GM23338 (cell line): ENCODE measurements around the gene GRK2. TPM values are rescaled to one million over a fixed set of nuclear protein-coding genes. Genes with fewer than 3 reads are reported as not detected.

Experiments used
- ATAC-seq: fragments of 200-7000 bp; cut with Tn5 transposase; 3 replicates; pipeline ENCODE4 v1.9.1; 2020
- DNase-seq: peaks from one replicate; pipeline ENCODE4 v3.0.0-alpha.2; 2015; ENCODE audit warnings: low spot score
- H2AFZ ChIP-seq: fragments of 200-600 bp; sonication (generic); 2 replicates; pipeline ENCODE4 v1.8.0; 2016; ENCODE audit warnings: antibody characterized with exemption, mild to moderate bottlenecking, moderate library complexity
- H3F3A ChIP-seq: fragments of 200-600 bp; sonication (generic); replicated peaks from 2 replicates; pipeline ENCODE4 v1.8.0; 2017; ENCODE audit warnings: antibody characterized with exemption, mixed run types, low read depth
- H3K27ac ChIP-seq: fragments of 200-600 bp; sonication (generic); 2 replicates; pipeline ENCODE4 v1.6.1; 2016; ENCODE audit warnings: low read depth
- H3K27me3 ChIP-seq: fragments of 200-600 bp; sonication (generic); 2 replicates; pipeline ENCODE4 v1.8.0; 2016; ENCODE audit warnings: mild to moderate bottlenecking, mixed run types, moderate library complexity; ENCODE audit not compliant: insufficient read depth
- H3K36me3 ChIP-seq: fragments of 200-600 bp; sonication (generic); 2 replicates; pipeline ENCODE4 v1.8.0; 2016; ENCODE audit warnings: mild to moderate bottlenecking; ENCODE audit not compliant: insufficient read depth
- H3K4me1 ChIP-seq: fragments of 200-600 bp; sonication (generic); 2 replicates; pipeline ENCODE4 v1.8.0; 2016; ENCODE audit warnings: mild to moderate bottlenecking, moderate library complexity; ENCODE audit not compliant: insufficient read depth
- H3K4me2 ChIP-seq: fragments of 200-600 bp; sonication (generic); 2 replicates; pipeline ENCODE4 v1.7.1; 2017; ENCODE audit warnings: mixed run types
- H3K4me3 ChIP-seq: fragments of 200-600 bp; sonication (generic); 2 replicates; pipeline ENCODE4 v1.6.1; 2016; ENCODE audit warnings: mixed run types
- H3K79me2 ChIP-seq: fragments of 200-600 bp; sonication (generic); replicated peaks from 2 replicates; pipeline ENCODE4 v1.8.0; 2017; ENCODE audit warnings: mild to moderate bottlenecking; ENCODE audit not compliant: insufficient read depth
- H3K9me2 ChIP-seq: fragments of 200-600 bp; sonication (generic); 2 replicates; pipeline ENCODE4 v1.8.0; 2017; ENCODE audit not compliant: insufficient read depth
- H4K20me1 ChIP-seq: fragments of 200-600 bp; sonication (generic); replicated peaks from 2 replicates; pipeline ENCODE4 v1.8.0; 2017; ENCODE audit warnings: mild to moderate bottlenecking; ENCODE audit not compliant: insufficient read depth
- H3K27ac Mint-ChIP-seq: 2 replicates; pipeline ENCODE4 v1.8.0; 2020; ENCODE audit warnings: inconsistent platforms, mild to moderate bottlenecking, moderate library complexity, mixed read lengths
- H3K27me3 Mint-ChIP-seq: 3 replicates; pipeline ENCODE4 v1.8.0; 2022; ENCODE audit warnings: low read depth, mild to moderate bottlenecking, moderate library complexity, mixed read lengths, inconsistent platforms; ENCODE audit not compliant: insufficient read depth, poor library complexity
- H3K36me3 Mint-ChIP-seq: 3 replicates; pipeline ENCODE4 v1.8.0; 2021; ENCODE audit warnings: low read depth, mild to moderate bottlenecking, inconsistent platforms, moderate library complexity, mixed read lengths
- H3K4me1 Mint-ChIP-seq: 3 replicates; pipeline ENCODE4 v1.8.0; 2020; ENCODE audit warnings: mild to moderate bottlenecking, inconsistent platforms, mixed read lengths
- H3K4me3 Mint-ChIP-seq: 3 replicates; pipeline ENCODE4 v1.8.0; 2021; ENCODE audit warnings: moderate library complexity, mild to moderate bottlenecking, inconsistent platforms, mixed read lengths
- H3K9me3 Mint-ChIP-seq: 3 replicates; pipeline ENCODE4 v1.8.0; 2020; ENCODE audit warnings: moderate library complexity, mild to moderate bottlenecking, inconsistent platforms, mixed read lengths
- CREB1 ChIP-seq: fragments of 250-450 bp; sonication (Bioruptor Pico); IDR thresholded peaks from 2 replicates; pipeline ENCODE4 v1.5.0; 2020; ENCODE audit warnings: low read depth, mild to moderate bottlenecking, moderate library complexity
- EZH2 ChIP-seq: fragments of 200-600 bp; sonication (generic); IDR thresholded peaks from one replicate; pipeline ENCODE4 v1.8.0; 2017; ENCODE audit warnings: antibody characterized with exemption, mild to moderate bottlenecking, low read depth; ENCODE audit not compliant: unreplicated experiment
- EZH2phosphoT487 ChIP-seq: fragments of 200-600 bp; sonication (generic); IDR thresholded peaks from one replicate; pipeline ENCODE4 v1.8.1; 2018; ENCODE audit warnings: antibody characterized with exemption; ENCODE audit not compliant: unreplicated experiment
- JUNB ChIP-seq: IDR thresholded peaks from one replicate; pipeline ENCODE4 v1.6.1; 2016; ENCODE audit warnings: antibody characterized with exemption; ENCODE audit not compliant: unreplicated experiment
- NANOG ChIP-seq: IDR thresholded peaks from 2 replicates; pipeline ENCODE4 v1.6.1; 2016; ENCODE audit warnings: antibody characterized with exemption, borderline replicate concordance
- POLR2AphosphoS5 ChIP-seq: IDR thresholded peaks from 2 replicates; pipeline ENCODE4 v1.6.1; 2016; ENCODE audit warnings: antibody characterized with exemption, low read depth
- STAT1 ChIP-seq: IDR thresholded peaks from one replicate; pipeline ENCODE4 v1.6.1; 2016; ENCODE audit warnings: antibody characterized with exemption; ENCODE audit not compliant: unreplicated experiment
- ZNF114 ChIP-seq: fragments of 250-450 bp; sonication (Bioruptor Pico); IDR thresholded peaks from 2 replicates; pipeline ENCODE4 v1.5.0; 2020; ENCODE audit warnings: mild to moderate bottlenecking, moderate library complexity
- ZNF331 ChIP-seq: fragments of 250-450 bp; sonication (Bioruptor Pico); IDR thresholded peaks from 2 replicates; pipeline ENCODE4 v1.5.0; 2020; ENCODE audit warnings: low read depth, mild to moderate bottlenecking, moderate library complexity
- polyA plus RNA-seq: library from polyadenylated mRNA; unstranded; fragments of >200 nt; fragmentation: Nextera tagmentation; extraction: Ambion mirVana; gene quantifications from 2 replicates; pipeline ENCODE4 v1.2.1, GENCODE V29; 2016
- total RNA-seq: library from RNA; depleted of rRNA; stranded (reverse); fragments of >200 nt; shearing (Covaris generic); gene quantifications from 2 replicates; pipeline ENCODE4 v1.2.3, GENCODE V29; 2014
- TF ChIP-seq, protein P1 (sequence below): IDR thresholded peaks from 2 replicates; pipeline ENCODE4 v1.6.1; 2016; ENCODE audit warnings: antibody characterized with exemption
- TF ChIP-seq, protein P2 (sequence below), 2 experiments: fragments of 200-600 bp in 1 of 2; sonication (generic) in 1 of 2; conservative IDR thresholded peaks; 2 replicates each; pipeline versions ENCODE4 v1.5.1 to v1.6.1; 2016 to 2017; ENCODE audit warnings: antibody characterized with exemption in 2 of 2, low read depth in 2 of 2, mild to moderate bottlenecking in 2 of 2, moderate library complexity in 1 of 2
- TF ChIP-seq, protein P3 (sequence below): fragments of 250-450 bp; sonication (Bioruptor Pico); IDR thresholded peaks from 2 replicates; pipeline ENCODE4 v1.5.0; 2020; ENCODE audit warnings: mild to moderate bottlenecking, moderate library complexity
- TF ChIP-seq, protein P4 (sequence below): IDR thresholded peaks from one replicate; pipeline ENCODE4 v1.6.1; 2018; ENCODE audit warnings: antibody characterized with exemption; ENCODE audit not compliant: unreplicated experiment

Gene GRK2
- total and polyA plus RNA-seq, 2 experiments from 2014 or later: 19.5 to 72.5 TPM

DNA sequence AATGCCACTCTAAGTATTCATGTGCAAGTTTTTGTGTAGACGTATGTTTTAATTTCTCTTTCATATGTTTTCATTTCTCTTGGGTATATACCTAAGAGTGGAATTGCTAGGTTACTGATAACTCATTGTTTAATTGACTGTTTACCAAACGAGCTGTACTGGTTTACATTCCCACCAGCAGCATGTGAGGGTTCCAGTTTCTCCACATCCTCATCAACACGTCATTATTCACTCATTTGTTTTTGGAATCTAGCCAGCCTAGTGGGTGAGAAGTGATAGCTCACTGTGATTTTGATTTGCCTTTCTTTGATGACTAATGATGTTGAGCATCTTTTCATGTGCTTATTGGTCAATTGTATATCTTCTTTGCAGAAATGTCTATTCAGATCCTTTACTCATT, 26.8 kb downstream of the GRK2 start:
- peaks cover 2% of the 10 kb centered on the region for H3K4me1 ChIP-seq
- Mint-ChIP-seq H3K4me3 (no peak overlapping the region; the same call in 2 of the 3 replicates), H3K9me3 (peaks cover 14% of the 10 kb centered on the region), H3K4me1 (peaks cover 6% of the 10 kb centered on the region; the same call in 2 of the 3 replicates), H3K27ac (no peak overlapping the region), H3K27me3 (peaks cover 11% of the 10 kb centered on the region), H3K36me3 (peaks cover 41% of the 10 kb centered on the region)
- peaks cover 8% of the 10 kb centered on the region; the same call in 1 of the 2 replicates for H3K36me3 ChIP-seq
- no peaks in the 10 kb centered on the region for H3K9me2 ChIP-seq
- no peaks in the 10 kb centered on the region for H3K27me3 ChIP-seq
- H3K4me2 ChIP-seq: no peak overlapping the region
- H3K4me3 ChIP-seq: no peak overlapping the region
- no peak overlapping the region for H3K27ac ChIP-seq
- no peak overlapping the region for H2AFZ ChIP-seq
- no peak for DNase-seq
- no peak for ATAC-seq
- TF ChIP-seq POLR2AphosphoS5 (no peak), NANOG (no peak), STAT1 (no peak), JUNB (no peak), EZH2phosphoT487 (no peak), EZH2 (no peak), CREB1 (CRISPR knock-in tag) (no peak), ZNF331 (CRISPR knock-in tag) (no peak), ZNF114 (no peak)
- TF ChIP-seq, protein P1, sequence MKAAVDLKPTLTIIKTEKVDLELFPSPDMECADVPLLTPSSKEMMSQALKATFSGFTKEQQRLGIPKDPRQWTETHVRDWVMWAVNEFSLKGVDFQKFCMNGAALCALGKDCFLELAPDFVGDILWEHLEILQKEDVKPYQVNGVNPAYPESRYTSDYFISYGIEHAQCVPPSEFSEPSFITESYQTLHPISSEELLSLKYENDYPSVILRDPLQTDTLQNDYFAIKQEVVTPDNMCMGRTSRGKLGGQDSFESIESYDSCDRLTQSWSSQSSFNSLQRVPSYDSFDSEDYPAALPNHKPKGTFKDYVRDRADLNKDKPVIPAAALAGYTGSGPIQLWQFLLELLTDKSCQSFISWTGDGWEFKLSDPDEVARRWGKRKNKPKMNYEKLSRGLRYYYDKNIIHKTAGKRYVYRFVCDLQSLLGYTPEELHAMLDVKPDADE: no peak
- TF ChIP-seq, protein P2, sequence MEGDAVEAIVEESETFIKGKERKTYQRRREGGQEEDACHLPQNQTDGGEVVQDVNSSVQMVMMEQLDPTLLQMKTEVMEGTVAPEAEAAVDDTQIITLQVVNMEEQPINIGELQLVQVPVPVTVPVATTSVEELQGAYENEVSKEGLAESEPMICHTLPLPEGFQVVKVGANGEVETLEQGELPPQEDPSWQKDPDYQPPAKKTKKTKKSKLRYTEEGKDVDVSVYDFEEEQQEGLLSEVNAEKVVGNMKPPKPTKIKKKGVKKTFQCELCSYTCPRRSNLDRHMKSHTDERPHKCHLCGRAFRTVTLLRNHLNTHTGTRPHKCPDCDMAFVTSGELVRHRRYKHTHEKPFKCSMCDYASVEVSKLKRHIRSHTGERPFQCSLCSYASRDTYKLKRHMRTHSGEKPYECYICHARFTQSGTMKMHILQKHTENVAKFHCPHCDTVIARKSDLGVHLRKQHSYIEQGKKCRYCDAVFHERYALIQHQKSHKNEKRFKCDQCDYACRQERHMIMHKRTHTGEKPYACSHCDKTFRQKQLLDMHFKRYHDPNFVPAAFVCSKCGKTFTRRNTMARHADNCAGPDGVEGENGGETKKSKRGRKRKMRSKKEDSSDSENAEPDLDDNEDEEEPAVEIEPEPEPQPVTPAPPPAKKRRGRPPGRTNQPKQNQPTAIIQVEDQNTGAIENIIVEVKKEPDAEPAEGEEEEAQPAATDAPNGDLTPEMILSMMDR (conservative IDR thresholded peaks at IDR 0.05; ENCODE audit: low read depth in 2 of 2): no peak
- TF ChIP-seq, protein P3, sequence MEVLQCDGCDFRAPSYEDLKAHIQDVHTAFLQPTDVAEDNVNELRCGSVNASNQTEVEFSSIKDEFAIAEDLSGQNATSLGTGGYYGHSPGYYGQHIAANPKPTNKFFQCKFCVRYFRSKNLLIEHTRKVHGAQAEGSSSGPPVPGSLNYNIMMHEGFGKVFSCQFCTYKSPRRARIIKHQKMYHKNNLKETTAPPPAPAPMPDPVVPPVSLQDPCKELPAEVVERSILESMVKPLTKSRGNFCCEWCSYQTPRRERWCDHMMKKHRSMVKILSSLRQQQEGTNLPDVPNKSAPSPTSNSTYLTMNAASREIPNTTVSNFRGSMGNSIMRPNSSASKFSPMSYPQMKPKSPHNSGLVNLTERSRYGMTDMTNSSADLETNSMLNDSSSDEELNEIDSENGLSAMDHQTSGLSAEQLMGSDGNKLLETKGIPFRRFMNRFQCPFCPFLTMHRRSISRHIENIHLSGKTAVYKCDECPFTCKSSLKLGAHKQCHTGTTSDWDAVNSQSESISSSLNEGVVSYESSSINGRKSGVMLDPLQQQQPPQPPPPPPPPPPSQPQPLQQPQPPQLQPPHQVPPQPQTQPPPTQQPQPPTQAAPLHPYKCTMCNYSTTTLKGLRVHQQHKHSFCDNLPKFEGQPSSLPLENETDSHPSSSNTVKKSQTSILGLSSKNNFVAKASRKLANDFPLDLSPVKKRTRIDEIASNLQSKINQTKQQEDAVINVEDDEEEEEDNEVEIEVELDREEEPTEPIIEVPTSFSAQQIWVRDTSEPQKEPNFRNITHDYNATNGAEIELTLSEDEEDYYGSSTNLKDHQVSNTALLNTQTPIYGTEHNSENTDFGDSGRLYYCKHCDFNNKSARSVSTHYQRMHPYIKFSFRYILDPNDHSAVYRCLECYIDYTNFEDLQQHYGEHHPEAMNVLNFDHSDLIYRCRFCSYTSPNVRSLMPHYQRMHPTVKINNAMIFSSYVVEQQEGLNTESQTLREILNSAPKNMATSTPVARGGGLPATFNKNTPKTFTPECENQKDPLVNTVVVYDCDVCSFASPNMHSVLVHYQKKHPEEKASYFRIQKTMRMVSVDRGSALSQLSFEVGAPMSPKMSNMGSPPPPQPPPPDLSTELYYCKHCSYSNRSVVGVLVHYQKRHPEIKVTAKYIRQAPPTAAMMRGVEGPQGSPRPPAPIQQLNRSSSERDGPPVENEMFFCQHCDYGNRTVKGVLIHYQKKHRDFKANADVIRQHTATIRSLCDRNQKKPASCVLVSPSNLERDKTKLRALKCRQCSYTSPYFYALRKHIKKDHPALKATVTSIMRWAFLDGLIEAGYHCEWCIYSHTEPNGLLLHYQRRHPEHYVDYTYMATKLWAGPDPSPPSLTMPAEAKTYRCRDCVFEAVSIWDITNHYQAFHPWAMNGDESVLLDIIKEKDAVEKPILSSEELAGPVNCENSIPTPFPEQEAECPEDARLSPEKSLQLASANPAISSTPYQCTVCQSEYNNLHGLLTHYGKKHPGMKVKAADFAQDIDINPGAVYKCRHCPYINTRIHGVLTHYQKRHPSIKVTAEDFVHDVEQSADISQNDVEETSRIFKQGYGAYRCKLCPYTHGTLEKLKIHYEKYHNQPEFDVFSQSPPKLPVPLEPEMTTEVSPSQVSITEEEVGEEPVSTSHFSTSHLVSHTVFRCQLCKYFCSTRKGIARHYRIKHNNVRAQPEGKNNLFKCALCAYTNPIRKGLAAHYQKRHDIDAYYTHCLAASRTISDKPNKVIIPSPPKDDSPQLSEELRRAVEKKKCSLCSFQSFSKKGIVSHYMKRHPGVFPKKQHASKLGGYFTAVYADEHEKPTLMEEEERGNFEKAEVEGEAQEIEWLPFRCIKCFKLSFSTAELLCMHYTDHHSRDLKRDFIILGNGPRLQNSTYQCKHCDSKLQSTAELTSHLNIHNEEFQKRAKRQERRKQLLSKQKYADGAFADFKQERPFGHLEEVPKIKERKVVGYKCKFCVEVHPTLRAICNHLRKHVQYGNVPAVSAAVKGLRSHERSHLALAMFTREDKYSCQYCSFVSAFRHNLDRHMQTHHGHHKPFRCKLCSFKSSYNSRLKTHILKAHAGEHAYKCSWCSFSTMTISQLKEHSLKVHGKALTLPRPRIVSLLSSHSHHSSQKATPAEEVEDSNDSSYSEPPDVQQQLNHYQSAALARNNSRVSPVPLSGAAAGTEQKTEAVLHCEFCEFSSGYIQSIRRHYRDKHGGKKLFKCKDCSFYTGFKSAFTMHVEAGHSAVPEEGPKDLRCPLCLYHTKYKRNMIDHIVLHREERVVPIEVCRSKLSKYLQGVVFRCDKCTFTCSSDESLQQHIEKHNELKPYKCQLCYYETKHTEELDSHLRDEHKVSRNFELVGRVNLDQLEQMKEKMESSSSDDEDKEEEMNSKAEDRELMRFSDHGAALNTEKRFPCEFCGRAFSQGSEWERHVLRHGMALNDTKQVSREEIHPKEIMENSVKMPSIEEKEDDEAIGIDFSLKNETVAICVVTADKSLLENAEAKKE (CRISPR knock-in tag): no peak
- TF ChIP-seq, protein P4, sequence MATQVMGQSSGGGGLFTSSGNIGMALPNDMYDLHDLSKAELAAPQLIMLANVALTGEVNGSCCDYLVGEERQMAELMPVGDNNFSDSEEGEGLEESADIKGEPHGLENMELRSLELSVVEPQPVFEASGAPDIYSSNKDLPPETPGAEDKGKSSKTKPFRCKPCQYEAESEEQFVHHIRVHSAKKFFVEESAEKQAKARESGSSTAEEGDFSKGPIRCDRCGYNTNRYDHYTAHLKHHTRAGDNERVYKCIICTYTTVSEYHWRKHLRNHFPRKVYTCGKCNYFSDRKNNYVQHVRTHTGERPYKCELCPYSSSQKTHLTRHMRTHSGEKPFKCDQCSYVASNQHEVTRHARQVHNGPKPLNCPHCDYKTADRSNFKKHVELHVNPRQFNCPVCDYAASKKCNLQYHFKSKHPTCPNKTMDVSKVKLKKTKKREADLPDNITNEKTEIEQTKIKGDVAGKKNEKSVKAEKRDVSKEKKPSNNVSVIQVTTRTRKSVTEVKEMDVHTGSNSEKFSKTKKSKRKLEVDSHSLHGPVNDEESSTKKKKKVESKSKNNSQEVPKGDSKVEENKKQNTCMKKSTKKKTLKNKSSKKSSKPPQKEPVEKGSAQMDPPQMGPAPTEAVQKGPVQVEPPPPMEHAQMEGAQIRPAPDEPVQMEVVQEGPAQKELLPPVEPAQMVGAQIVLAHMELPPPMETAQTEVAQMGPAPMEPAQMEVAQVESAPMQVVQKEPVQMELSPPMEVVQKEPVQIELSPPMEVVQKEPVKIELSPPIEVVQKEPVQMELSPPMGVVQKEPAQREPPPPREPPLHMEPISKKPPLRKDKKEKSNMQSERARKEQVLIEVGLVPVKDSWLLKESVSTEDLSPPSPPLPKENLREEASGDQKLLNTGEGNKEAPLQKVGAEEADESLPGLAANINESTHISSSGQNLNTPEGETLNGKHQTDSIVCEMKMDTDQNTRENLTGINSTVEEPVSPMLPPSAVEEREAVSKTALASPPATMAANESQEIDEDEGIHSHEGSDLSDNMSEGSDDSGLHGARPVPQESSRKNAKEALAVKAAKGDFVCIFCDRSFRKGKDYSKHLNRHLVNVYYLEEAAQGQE: no peak
- no peaks in the 10 kb centered on the region for H3K79me2 ChIP-seq
- no peaks in the 10 kb centered on the region for H4K20me1 ChIP-seq
- 0 out of 2 replicates have a peak, but pooled peaks cover 5% of the 10 kb centered on the region for H3F3A ChIP-seq
